ENCODE measurements around the gene TPRN.
A peak's percentile ranks its signal among the peaks of the same experiment; 100 is the strongest.

Gene TPRN

GRCh38 chr9:137223078-137223970, 22.8 kb upstream of the TPRN start:
- Histone ChIP-seq H3K9me3 (ENCODE audit: control insufficient read depth, low read length) (no peaks in the 10 kb centered on the region), H3K4me1 (ENCODE audit: control insufficient read depth, insufficient read depth, low read length) (no peaks in the 10 kb centered on the region), H3K4me3 (ENCODE audit: insufficient read depth, low read depth, low read length) (peak overlapping the region; percentile 86), H3K36me3 (ENCODE audit: control insufficient read depth, insufficient read depth, low read length) (no peaks in the 10 kb centered on the region), H3K27ac (ENCODE audit: insufficient read depth, low read depth, low read length, poor library complexity, severe bottlenecking) (no peak overlapping the region), H3K27me3 (ENCODE audit: control insufficient read depth, insufficient read depth, low read length, poor library complexity, severe bottlenecking) (peaks cover 22% of the 10 kb centered on the region)
- 3% methylated on average over 63 of the region's 63 CpGs for WGBS, 2 experiments

- 7 to 8% methylated on average over 88 of the region's 88 CpGs for WGBS, 2 experiments
- no peaks in the 10 kb centered on the region for H3K9me3 ChIP-seq (ENCODE audit: control insufficient read depth, low read length)
- H3K27ac ChIP-seq (ENCODE audit: insufficient read depth, low read depth, low read length, poor library complexity, severe bottlenecking), result no peak within 1 kb of the TSS
Measured at GRCh38 chr9:137222190-137223077, 21.9 kb upstream of the TPRN start, which contains the start of gene RNF208. TSS of gene RNF208 (minus strand) at chr9:137222240. CDS start at chr9:137221212, 1,028 bp downstream.

GRCh38 chr9:137221506-137222111, 21.1 kb upstream of the TPRN start:
- Histone ChIP-seq H3K36me3 (ENCODE audit: control insufficient read depth, insufficient read depth, low read length) (no peaks in the 10 kb centered on the region), H3K9me3 (ENCODE audit: control insufficient read depth, low read length) (no peaks in the 10 kb centered on the region), H3K27me3 (ENCODE audit: control insufficient read depth, insufficient read depth, low read length, poor library complexity, severe bottlenecking) (peaks cover 22% of the 10 kb centered on the region), H3K4me1 (ENCODE audit: control insufficient read depth, insufficient read depth, low read length) (no peaks in the 10 kb centered on the region), H3K4me3 (ENCODE audit: insufficient read depth, low read depth, low read length) (peak overlapping the region; percentile 29), H3K27ac (ENCODE audit: insufficient read depth, low read depth, low read length, poor library complexity, severe bottlenecking) (no peak overlapping the region)
- 5% methylated on average over 61 of the region's 61 CpGs for WGBS, 2 experiments

More at GRCh38 chr9:137222190-137223077, 21.9 kb upstream of the TPRN start, which contains the start of gene RNF208:
- no peaks in the 10 kb centered on the region for H3K4me1 ChIP-seq (ENCODE audit: control insufficient read depth, insufficient read depth, low read length)
- H3K4me3 ChIP-seq (ENCODE audit: insufficient read depth, low read depth, low read length), result peak within 1 kb of the TSS; percentile 86
- H3K36me3 ChIP-seq (ENCODE audit: control insufficient read depth, insufficient read depth, low read length), result no peaks in the 10 kb centered on the region
- H3K27me3 ChIP-seq (ENCODE audit: control insufficient read depth, insufficient read depth, low read length, poor library complexity, severe bottlenecking), result peaks cover 22% of the 10 kb centered on the region

DNA sequence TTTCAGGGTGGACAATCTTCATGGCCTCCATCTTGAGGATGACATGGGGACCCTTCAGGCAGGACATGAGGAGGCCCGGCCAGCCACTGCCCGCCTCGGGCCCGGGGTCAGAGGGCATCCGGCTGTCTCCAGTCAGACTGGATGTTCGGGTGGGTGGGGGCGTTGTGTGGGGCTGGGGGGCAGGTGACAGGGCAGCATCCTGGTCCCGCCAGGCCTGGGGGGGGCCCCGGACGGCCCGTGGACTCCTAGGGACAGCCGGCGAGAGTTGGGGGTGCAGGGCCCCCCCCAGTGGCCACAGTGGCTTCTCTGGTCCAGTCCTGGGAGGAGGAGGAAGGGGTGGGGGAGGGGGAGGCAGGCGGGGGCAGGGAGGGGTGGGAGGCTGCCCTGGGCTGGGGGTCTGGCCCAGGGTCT, 20.6 kb upstream of the TPRN start:
- Histone ChIP-seq H3K4me1 (ENCODE audit: control insufficient read depth, insufficient read depth, low read length) (no peaks in the 10 kb centered on the region), H3K36me3 (ENCODE audit: control insufficient read depth, insufficient read depth, low read length) (no peaks in the 10 kb centered on the region), H3K27ac (ENCODE audit: insufficient read depth, low read depth, low read length, poor library complexity, severe bottlenecking) (no peak overlapping the region), H3K27me3 (ENCODE audit: control insufficient read depth, insufficient read depth, low read length, poor library complexity, severe bottlenecking) (peaks cover 22% of the 10 kb centered on the region), H3K9me3 (ENCODE audit: control insufficient read depth, low read length) (no peaks in the 10 kb centered on the region), H3K4me3 (ENCODE audit: insufficient read depth, low read depth, low read length) (no peak overlapping the region)
- 82 to 85% methylated on average over 13 to 14 of the region's 14 CpGs for WGBS, 2 experiments

DNA sequence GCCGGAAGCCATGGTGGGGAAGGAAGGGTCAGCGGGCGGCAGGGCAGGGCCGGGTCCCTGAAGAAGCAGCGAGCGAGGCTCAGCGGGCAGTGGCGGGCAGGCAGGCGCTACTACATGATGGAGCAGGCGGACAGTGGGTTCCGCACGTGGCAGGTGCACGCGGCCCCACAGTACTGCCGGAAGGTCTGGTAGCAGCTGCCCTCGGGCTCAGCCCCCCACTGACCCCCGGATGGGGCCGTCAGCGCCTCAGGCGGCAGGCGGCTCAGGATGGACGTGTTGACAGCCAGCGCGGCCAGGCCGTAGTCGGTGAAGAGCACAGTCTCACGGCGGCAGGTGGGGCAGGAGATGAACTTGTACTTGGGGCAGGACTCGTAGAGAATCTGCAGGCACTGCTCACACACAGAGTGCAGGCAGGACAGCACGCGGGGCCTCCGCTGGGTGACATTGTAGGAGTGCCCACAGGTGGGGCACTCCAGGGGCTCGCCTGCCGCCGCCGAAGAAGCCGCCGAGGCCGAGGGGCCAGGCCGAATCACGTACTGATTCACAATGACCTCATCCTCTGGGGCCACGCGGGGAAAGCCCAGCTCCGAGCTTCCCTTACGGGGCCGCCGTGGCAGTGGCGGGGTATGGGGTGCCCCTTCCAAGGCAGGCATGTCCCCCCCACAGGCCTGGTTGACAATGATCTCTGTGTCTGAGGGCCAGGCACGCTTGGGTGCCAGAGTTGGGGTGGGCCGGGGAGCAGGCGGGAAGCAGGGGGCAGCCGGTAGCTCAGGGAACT, 20.0 kb upstream of the TPRN start:
- 93% methylated on average over 52 of the region's 52 CpGs for WGBS, 2 experiments
- H3K36me3 ChIP-seq (ENCODE audit: control insufficient read depth, insufficient read depth, low read length), result peaks cover 1% of the 10 kb centered on the region
- no peak overlapping the region for H3K27ac ChIP-seq (ENCODE audit: insufficient read depth, low read depth, low read length, poor library complexity, severe bottlenecking)
- H3K27me3 ChIP-seq (ENCODE audit: control insufficient read depth, insufficient read depth, low read length, poor library complexity, severe bottlenecking), result peaks cover 22% of the 10 kb centered on the region
- no peaks in the 10 kb centered on the region for H3K9me3 ChIP-seq (ENCODE audit: control insufficient read depth, low read length)
- no peak overlapping the region for H3K4me3 ChIP-seq (ENCODE audit: insufficient read depth, low read depth, low read length)
- H3K4me1 ChIP-seq (ENCODE audit: control insufficient read depth, insufficient read depth, low read length), result no peaks in the 10 kb centered on the region

- no peak overlapping the region for H3K27ac ChIP-seq (ENCODE audit: insufficient read depth, low read depth, low read length, poor library complexity, severe bottlenecking)
- no peaks in the 10 kb centered on the region for H3K9me3 ChIP-seq (ENCODE audit: control insufficient read depth, low read length)
- WGBS, 2 experiments, result 95 to 96% methylated on average over 10 of the region's 10 CpGs
Measured at GRCh38 chr9:137219757-137220316, 19.3 kb upstream of the TPRN start.

DNA sequence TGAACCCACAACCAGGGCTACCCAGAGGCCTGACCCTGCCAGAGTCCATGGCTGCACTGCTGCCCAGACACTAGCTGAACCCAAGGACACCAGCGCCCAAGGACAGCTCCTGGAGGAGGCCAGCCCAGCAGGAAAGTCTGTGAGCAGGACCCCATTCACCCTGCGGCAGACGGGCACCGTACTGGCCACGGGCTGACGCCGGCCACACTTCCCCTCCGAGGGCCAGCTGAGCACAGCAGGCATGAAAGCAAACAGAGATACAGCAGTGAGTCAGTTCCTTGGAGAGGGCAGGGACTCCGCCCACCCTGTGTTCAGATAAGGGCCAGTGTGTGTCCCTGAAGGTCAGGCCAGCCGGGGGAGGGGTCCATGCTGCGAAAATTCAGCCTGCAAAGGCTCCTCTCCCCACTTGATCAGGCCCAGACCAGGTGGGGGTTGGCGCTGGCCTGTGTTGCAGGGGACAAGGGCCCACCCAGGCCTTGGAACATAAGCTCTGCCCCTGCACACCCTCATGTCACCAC, 18.3 kb upstream of the TPRN start:
- no peaks in the 10 kb centered on the region for H3K4me1 ChIP-seq (ENCODE audit: control insufficient read depth, insufficient read depth, low read length)
- H3K9me3 ChIP-seq (ENCODE audit: control insufficient read depth, low read length), result no peaks in the 10 kb centered on the region
- 71 to 82% methylated on average over 12 of the region's 12 CpGs for WGBS, 2 experiments
- no peak overlapping the region for H3K27ac ChIP-seq (ENCODE audit: insufficient read depth, low read depth, low read length, poor library complexity, severe bottlenecking)
- H3K4me3 ChIP-seq (ENCODE audit: insufficient read depth, low read depth, low read length), result no peak overlapping the region
- H3K27me3 ChIP-seq (ENCODE audit: control insufficient read depth, insufficient read depth, low read length, poor library complexity, severe bottlenecking), result peaks cover 22% of the 10 kb centered on the region
- H3K36me3 ChIP-seq (ENCODE audit: control insufficient read depth, insufficient read depth, low read length), result peaks cover 10% of the 10 kb centered on the region

More at GRCh38 chr9:137219757-137220316, 19.3 kb upstream of the TPRN start:
- peaks cover 22% of the 10 kb centered on the region for H3K27me3 ChIP-seq (ENCODE audit: control insufficient read depth, insufficient read depth, low read length, poor library complexity, severe bottlenecking)
- H3K4me1 ChIP-seq (ENCODE audit: control insufficient read depth, insufficient read depth, low read length), result no peaks in the 10 kb centered on the region
- H3K36me3 ChIP-seq (ENCODE audit: control insufficient read depth, insufficient read depth, low read length), result peaks cover 5% of the 10 kb centered on the region
- H3K4me3 ChIP-seq (ENCODE audit: insufficient read depth, low read depth, low read length), result no peak overlapping the region

- no peak overlapping the region for H3K27ac ChIP-seq (ENCODE audit: insufficient read depth, low read depth, low read length, poor library complexity, severe bottlenecking)
- peaks cover 22% of the 10 kb centered on the region for H3K27me3 ChIP-seq (ENCODE audit: control insufficient read depth, insufficient read depth, low read length, poor library complexity, severe bottlenecking)
- peaks cover 10% of the 10 kb centered on the region for H3K36me3 ChIP-seq (ENCODE audit: control insufficient read depth, insufficient read depth, low read length)
- no peaks in the 10 kb centered on the region for H3K9me3 ChIP-seq (ENCODE audit: control insufficient read depth, low read length)
- H3K4me1 ChIP-seq (ENCODE audit: control insufficient read depth, insufficient read depth, low read length), result no peaks in the 10 kb centered on the region
- H3K4me3 ChIP-seq (ENCODE audit: insufficient read depth, low read depth, low read length), result no peak overlapping the region
- WGBS, 2 experiments, result 95 to 96% methylated on average over 30 of the region's 30 CpGs
Measured at GRCh38 chr9:137218212-137218753, 17.7 kb upstream of the TPRN start.
